Right lung (tissue), 5 donors: ENCODE measurements around the gene TTF2. TPM values are rescaled to one million over a fixed set of nuclear protein-coding genes. Genes with fewer than 3 reads are reported as not detected.
A peak's percentile ranks its signal among the peaks of the same experiment; 100 is the strongest.
"Not testable (repeated sequence)": the region's sequence is repeated elsewhere in the genome, so short reads cannot be mapped to it uniquely, and the experiment has no call there.

Experiments
- DNase-seq, 2 donors: peaks; one replicate each; pipeline ENCODE4 v3.0.0-alpha.2; 2013
- polyA plus RNA-seq, 5 donors: library from polyadenylated mRNA; unstranded; fragments of 120-200 nt; gene quantifications; one replicate each; pipeline versions ENCODE4 v1.2.1 to v1.2.3, GENCODE V29; 2013; ENCODE audit warnings: inconsistent platforms in 1 of 5, low replicate concordance in 1 of 5; ENCODE audit not compliant: insufficient read length in 5 of 5, insufficient read depth in 1 of 5

Gene TTF2
- polyA plus RNA-seq, 5 donors = 15.2 to 32.7 (median 26.0) TPM

- DNase-seq = peak; percentile 4 to 11
Observed at GRCh38 chr1:117147856-117148588, 87.9 kb downstream of the TTF2 start.

- no peak for DNase-seq
Observed at GRCh38 chr1:117150316-117150715, 90.2 kb downstream of the TTF2 start.

DNA sequence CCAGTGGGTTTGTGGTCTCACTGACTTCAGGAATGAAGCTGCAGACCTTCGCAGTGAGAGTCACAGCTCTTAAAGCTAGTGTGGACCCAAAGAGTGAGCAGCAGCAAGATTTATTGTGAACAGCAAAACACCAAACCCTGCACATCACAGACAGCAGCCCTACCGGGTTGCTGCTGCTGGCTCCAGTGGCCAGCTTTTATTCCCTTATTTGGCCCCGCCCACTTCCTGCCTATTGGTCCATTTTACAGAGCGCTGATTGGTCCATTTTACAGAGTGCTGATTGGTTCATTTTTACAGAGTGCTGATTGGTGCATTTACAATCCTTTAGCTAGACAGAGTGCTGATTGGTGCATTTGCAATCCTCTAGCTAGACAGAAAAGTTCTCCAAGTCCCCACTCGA lies 91.2 kb downstream of the TTF2 start:
- DNase-seq = not testable (repeated sequence)

Other genes starting within 250 kb of the TTF2 start
- gene PTGFRN, start 150.4 kb upstream of the TTF2 start, polyA plus RNA-seq = 10 to 100 TPM; 40.5 to 73.5 (median 66.1) TPM
- 1 to 10 TPM; 1.3 to 2.8 (median 1.7) TPM for gene CD101, start 58.6 kb upstream of the TTF2 start, polyA plus RNA-seq
- gene TRIM45, start 61.4 kb downstream of the TTF2 start, polyA plus RNA-seq = 10 to 100 TPM; 13.7 to 18.7 (median 17.8) TPM
- gene VTCN1, start 150.6 kb downstream of the TTF2 start, polyA plus RNA-seq = under 1 TPM; 0.28 to 0.68 (median 0.54) TPM